Retina (tissue), 1 donor: ENCODE data around the gene CBX1.

ENCODE experiments used
- DNase-seq: peaks from one replicate; pipeline ENCODE4 v3.0.0-alpha.2; 2016

CBX1 gene

DNA sequence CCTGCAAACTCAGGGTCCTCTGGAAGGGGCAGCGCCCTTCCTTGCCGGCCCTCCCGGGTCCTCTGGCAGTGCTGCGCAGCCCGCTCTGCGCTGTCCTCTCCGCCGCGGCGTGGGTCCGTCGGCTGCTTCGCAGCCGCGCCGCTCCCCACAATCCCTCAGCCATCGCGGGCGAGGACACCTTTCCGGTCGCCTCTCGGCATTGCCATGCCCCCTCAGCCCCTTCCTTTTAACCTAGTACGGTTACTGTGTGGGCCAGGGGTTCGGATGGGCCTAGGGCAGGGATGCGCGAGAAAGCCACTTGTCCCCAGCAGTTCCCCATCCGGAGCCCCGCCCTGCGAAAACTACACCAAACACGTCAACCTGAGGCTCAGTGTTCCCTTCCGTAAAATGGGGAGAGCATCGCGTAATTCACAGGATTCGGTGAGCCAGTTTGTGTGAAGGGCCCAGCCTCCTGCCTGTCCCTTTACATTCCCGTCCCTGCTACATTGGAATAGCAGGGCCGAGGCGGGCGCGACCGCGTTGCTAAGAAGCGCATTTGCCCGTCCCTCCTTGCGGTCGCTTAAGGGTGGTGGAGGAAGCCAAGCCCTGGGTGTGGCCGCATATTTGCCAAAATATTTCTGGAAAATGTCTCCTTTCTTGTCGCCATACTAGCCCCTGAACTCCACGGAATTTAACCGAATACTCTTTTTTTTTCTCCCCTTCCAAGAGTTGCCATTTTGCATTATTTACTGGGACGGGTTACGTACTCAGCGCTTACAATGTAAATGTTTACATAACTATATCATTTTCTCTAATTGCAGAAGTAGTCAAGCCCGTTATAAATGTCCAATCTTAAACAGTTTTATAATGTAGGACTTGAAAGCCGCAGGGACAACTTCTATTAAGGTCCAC is 76.9 kb downstream of the CBX1 start:
- no peak for DNase-seq

DNA sequence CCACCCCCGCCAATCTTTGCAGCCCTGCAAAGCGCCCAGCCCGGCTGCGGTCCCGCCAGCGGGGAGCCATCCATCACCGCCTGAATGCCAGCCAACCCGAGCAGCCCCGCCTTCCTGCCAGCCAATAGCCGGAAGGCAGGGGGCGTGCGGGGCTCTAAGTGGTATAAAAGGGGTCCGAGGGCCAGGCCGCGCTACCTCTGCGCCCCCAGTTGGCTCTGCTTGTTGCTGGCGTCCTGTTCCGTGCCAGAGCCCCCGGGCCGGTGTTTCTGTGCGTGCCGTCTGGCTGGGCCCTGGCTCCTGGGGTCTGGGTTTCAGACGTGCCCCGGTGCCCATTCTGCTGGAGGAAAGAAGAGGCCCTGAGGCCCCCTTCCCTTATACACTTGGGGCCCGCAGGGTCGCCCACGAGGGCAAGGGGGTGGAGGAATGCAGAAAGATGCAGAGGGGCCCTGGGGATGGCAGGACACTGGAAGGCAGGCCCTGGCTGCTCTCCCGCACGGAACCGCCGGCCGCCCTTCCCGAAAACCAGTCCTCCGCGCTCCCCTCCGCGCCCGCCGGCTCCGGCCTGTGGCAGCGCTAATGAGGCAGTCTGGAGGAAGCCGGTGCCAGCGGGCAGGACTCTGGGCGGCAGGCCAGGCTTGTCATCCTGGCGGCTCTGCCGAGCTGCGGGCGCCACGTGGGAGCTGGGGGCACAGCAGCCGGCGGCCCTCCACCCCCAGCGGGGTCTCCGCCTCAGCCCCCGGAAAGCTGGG is 77.7 kb downstream of the CBX1 start:
- DNase-seq, result peak; percentile 88

DNA sequence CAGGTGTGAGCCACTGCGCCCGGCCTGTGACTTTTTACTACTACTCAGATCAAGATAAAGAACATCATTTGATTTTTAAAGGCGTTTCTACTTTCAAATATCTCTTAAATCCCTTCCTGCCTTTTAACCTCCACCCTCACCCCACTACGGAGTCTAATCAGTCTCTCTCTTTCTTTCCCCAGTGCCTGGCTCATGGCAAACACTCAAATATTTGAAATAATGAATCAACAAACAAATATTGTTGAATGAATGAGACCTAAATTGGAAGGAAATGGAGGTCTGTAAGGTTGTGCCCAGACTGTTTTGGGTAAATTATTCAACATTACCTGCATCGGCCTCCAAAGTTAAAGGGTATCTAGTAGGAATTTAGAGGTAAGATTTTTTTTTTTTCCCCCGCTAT is 78.4 kb downstream of the CBX1 start:
- DNase-seq, result no peak

DNA sequence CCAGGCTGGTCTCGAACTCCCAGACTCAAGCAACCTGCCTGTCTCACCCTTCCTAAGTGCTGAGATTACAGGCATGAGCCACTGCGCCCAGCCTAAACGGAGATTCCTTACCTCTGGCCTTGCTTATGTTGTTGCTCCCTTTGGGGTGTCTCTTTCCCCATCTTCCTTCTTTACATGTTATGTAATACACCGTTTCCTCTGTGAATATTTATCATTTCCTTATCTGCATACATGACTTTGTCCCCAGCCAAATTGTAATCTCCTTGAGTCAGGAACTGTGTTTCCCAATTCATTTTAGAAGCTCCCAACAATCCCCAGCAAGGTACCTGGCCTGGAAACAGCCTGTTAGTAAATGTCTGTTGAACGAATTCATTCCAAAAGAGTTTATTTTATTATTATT is 79.3 kb downstream of the CBX1 start:
- DNase-seq, result no peak
